GM10266 (cell line): Measurements from ENCODE around the gene SLC26A11.

Experiments used
- DNase-seq: peaks from one replicate; pipeline ENCODE4 v3.0.0; 2012; ENCODE audit errors: extremely low spot score
- TF ChIP-seq, protein P1 (sequence below): IDR thresholded peaks from 2 replicates; pipeline ENCODE4 v1.5.1; 2012; ENCODE audit warnings: mild to moderate bottlenecking, low read depth; ENCODE audit not compliant: control insufficient read depth, insufficient read depth; ENCODE audit errors: missing control alignments

SLC26A11 gene

GRCh38 chr17:80223142-80223815 is 3.1 kb downstream of the SLC26A11 start:
- no peak for DNase-seq
- TF ChIP-seq, protein P1, sequence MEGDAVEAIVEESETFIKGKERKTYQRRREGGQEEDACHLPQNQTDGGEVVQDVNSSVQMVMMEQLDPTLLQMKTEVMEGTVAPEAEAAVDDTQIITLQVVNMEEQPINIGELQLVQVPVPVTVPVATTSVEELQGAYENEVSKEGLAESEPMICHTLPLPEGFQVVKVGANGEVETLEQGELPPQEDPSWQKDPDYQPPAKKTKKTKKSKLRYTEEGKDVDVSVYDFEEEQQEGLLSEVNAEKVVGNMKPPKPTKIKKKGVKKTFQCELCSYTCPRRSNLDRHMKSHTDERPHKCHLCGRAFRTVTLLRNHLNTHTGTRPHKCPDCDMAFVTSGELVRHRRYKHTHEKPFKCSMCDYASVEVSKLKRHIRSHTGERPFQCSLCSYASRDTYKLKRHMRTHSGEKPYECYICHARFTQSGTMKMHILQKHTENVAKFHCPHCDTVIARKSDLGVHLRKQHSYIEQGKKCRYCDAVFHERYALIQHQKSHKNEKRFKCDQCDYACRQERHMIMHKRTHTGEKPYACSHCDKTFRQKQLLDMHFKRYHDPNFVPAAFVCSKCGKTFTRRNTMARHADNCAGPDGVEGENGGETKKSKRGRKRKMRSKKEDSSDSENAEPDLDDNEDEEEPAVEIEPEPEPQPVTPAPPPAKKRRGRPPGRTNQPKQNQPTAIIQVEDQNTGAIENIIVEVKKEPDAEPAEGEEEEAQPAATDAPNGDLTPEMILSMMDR = no peak

DNA sequence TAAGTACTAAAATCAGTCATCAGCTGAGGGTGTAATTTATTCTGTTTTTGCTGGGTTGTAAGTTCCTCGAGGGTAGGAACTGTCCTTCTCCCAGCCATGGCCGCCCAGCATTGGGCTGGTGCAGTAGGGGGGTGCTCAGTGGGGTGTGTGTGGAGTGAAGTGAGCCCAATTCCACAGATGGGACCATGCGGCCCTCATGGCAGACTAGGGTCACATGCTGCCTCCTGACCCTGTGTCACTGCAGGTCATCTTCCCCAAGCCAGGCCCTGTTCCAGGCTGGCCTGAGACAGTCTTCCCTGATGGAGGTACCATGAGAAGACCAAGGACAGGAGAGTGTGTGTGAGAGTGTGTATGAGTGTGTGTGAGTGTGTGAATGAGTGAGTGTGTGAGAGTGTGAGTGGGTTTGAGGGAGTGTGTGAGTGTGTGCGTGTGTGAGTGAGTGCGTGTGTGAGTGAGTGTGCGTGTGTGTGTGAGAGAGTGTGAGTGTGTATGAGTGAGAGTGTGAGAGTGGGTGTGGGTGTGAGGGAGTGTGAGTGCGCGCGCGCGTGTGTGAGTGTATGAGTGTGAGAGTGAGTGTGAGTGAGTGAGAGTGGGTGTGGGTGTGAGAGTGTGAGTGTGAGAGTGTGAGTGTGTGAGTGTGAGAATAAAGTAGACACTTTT is 3.7 kb downstream of the SLC26A11 start:
- TF ChIP-seq, protein P1 = no peak
- DNase-seq = no peak

DNA sequence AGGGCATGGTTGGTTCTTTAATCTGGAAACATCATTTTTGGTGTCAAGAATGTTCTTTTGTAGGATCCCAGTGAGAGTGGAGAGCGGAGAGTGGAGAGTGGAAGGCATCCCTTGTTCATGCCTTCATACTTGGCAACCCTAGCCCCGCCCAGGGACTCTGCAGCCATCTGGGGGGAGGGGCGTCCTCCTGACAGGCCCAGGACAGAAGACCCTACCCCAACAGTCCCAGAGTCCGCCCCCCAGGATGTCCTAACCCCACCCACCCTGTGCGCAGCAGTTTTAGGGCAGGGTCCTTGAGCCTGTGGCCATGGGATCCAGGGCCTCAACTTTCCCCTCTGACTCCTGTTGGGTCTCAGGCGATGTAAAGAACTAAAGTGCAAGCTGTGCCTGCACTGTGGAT is 4.5 kb downstream of the SLC26A11 start:
- no peak for DNase-seq
- TF ChIP-seq, protein P1 = no peak

- no peak for DNase-seq
- TF ChIP-seq, protein P1 = no peak
Measured at GRCh38 chr17:80225230-80225629, 5.0 kb downstream of the SLC26A11 start.

DNA sequence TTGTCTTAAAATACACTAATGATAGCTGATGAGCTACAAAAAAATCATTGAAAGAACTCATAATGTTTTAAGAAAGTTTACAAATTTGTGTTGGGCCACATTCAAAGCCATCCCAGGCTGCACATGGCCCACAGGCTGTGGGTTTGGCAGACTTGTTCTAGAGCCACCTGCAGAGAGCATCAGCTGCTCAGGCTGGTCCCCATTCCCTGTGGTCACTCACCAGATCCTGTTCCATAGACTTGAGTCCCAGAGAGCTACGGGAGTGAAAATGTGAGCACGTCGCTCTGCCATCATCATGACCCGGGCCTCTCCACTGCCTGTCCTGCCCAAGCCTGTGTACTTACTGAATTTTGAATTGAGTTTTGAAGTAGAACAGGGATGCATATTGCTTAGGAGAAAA is 6.9 kb downstream of the SLC26A11 start:
- TF ChIP-seq, protein P1 = no peak
- no peak for DNase-seq

GRCh38 chr17:80227666-80228065 is 7.4 kb downstream of the SLC26A11 start:
- DNase-seq = no peak
- TF ChIP-seq, protein P1 = no peak

- no peak for DNase-seq
- TF ChIP-seq, protein P1 = no peak
Measured at GRCh38 chr17:80228477-80228876, 8.2 kb downstream of the SLC26A11 start.
